CD4-positive, alpha-beta T cell treated with Interleukin-17A for 4 hours (primary cell): Measurements from ENCODE around the gene EXD3.

Experiments
- DNase-seq: peaks from one replicate; pipeline ENCODE4 v3.0.0-alpha.2; 2020; ENCODE audit warnings: mixed read lengths

EXD3 gene

DNA sequence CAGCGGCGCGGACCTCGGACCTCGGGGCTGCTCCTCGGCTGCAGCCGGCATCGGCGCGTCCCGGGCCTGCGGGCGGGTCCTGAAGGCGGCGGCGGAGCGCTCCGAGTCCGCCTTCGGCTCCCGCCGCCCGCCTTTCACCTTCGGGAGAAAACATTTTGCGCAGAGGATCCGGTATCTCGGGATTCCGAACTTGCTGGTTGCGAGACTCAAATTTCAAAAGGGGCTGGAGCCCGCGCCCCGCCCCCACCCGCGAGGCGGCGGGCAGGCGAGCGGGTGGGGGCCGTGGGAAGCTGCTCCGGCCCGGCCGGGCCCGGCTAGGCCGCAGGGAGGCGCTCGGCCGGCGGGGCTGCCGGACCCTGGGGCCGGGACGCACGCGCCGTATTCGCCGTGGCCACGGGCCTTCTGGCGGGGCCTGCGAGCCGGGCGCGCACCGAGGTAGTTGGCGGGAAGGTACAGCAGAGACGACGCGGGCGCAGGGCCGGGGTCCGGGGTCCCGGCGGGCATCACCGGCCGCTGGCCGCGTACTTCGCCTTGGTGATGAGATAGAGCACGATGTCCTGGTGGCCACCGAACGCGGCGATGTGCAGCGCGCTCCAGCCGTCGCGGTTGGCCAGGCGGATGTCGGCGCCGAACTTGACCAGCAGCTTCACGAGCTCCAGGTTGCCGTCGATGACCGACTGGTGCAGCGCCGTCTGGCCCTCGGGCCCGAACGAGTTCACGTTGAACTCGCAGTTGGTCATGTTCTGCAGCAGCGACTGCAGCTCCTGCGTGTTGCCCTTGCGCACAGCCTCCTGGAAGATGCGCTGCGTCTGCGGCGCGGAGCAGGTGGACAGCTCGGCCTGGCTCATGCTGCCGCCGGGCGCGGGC is 121.6 kb downstream of the EXD3 start:
- DNase-seq: peak; percentile 37

DNA sequence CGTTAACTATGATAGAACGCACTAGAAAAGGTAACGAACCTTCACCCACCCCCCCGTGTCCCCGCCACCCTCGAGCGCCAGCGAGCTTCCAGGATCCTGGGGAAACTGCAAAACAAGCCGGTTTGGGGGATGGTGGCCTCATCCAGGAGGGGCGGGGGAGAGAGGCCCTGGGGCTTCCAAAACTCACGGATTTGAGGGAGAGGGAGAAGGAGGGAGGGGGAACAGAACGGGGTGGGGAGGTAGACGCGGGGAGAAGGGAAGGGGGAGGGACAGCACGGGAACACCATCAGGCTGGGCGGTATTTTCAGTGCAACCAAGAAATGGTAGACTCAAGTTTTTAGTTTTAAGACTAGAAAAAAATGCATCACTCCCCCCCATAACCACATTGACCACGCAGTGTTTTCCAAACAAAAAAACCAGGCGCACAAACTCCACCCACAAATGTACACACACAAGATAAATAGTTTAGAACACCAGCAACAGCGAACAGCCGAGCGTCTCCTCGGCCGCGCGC is 122.3 kb downstream of the EXD3 start:
- no peak for DNase-seq

DNA sequence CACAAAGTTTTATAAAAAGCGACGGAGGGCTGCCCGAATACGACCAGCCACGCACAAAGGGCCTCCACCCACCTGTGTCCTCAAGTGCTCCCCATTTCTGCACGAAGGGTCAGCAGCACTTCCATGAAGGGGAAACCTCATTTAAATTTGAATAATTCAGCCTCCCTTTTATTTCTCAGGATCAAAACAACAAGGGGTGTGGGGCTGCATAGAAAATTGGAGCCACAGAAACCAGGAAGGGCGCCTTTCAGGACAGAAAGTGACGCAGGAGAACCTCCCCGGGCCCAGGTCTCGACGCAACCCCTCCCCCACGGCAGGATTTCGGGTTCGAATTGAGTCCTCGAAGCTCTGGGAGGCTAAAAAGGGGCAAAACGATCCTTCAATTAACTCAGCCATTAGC is 123.0 kb downstream of the EXD3 start:
- no peak for DNase-seq

DNA sequence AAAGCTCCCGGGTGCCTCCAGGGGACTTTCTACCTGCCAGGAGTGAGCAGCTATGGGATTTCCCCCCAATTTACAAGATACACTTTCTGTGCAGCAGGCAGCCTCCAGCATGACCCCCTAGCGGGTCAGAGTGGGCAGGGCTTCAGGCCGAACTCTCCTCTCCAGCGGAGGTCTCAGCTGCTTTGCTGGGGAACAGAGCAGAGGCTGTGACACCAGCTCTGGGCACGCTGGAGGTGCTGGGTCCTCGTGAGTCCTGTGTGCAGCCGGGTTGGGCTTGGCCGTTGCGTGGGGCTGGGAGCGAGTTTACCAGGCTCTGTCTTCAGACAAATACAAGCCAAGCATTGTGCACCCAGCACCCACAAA is 123.8 kb downstream of the EXD3 start:
- no peak for DNase-seq

DNA sequence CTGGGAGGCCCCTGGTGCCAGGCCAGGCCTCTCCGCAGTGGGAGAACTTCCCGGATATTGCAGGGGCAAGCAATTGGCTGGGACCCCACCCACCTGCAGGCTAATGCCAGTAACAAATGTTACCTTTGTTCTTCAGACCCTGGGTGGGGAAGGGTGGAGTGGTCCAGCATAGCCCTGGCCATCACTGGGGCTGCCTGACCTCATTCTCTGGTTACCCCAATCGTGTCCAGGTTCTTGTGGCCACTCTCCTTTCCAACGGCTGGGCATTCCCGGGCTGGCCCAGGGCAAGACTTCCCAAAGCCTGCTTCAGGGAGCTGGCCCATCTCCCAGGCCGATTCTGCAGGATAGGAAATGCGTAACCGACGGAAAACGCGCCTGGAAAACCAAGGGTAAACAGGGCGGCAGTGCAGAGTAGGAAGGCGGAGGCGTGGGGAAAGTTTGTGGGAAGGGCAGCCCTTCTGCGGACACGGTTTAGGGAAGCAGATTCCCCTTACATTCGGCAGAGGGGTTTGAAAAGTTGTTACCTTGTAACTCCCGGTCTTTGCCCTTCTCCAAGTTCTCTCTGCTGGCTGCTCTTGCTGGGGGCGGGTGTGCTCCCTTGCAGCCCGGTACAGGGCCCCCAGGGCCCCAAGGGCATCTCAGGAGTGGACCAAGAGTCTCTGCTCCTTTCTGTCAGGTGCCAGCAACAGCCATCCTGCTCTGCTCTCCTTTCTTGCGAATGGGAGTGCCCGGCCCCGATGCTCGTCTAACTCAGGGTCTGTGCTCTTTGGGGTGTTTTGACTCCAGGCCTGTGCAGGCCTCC is 124.4 kb downstream of the EXD3 start:
- no peak for DNase-seq

DNA sequence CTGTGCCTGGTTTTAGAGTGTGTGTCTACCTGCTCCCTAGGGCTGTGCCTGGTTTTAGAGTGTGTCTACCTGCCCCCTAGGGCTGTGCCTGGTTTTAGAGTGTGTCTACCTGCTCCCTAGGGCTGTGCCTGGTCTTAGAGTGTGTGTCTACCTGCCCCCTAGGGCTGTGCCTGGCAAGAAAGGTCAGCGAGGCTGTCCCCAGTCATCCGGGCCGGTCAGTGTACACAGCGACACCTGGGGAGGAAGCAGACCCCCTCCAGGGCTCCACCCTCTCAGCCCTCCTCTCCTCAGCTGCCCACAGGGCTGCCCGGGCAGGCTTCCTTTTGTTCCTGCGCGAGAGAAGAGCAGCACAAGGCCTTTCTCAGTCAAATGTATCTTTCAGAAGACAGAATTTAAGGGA is 125.0 kb downstream of the EXD3 start:
- DNase-seq: no peak

DNA sequence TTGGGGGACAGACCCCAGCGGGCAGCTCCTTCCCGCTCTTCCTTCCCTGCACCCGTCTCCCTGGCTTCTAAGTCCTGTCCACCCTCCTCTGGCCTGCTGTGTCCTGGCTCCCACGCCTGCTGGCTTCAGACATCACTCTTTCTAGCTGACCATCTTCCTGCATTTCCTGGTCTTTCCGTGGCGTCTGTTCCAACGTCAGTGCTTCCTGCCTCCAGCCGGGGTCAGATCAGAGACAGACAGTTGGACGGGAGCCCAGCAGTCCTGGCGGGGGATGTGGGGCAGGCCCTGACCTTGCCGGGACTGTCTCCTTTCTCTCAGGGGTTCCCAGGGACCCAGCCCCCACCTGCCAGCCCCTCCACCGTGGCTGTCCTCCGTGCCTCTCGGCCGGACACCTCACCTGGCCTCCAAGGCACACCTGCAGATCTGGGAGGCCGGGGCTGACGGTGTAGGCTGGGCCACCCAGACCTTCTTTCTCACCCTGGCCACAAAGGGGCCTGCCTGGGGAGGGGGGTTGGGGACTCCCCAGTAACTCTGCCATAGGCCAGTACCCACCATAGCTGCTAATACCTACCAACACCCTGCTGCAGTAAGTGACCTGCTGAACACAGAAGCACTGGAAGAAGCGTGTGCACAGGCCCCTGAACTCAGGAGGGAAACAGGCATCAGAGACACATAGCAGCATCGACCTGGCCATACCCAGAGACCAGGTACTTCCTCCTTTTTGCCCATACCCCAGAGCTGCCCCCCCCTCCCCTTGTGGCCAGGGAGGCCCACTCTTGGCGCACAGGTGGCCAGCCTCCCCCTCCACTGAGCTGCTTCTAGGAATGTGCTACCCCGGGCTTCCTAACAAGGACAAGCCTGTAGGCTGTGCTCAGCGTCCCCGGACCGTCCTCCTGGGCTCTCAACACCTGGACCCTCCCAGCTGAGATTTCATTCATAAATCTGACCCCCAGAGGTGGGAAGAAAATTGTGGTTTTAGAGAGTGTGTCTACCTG is 126.0 kb downstream of the EXD3 start:
- DNase-seq: no peak

DNA sequence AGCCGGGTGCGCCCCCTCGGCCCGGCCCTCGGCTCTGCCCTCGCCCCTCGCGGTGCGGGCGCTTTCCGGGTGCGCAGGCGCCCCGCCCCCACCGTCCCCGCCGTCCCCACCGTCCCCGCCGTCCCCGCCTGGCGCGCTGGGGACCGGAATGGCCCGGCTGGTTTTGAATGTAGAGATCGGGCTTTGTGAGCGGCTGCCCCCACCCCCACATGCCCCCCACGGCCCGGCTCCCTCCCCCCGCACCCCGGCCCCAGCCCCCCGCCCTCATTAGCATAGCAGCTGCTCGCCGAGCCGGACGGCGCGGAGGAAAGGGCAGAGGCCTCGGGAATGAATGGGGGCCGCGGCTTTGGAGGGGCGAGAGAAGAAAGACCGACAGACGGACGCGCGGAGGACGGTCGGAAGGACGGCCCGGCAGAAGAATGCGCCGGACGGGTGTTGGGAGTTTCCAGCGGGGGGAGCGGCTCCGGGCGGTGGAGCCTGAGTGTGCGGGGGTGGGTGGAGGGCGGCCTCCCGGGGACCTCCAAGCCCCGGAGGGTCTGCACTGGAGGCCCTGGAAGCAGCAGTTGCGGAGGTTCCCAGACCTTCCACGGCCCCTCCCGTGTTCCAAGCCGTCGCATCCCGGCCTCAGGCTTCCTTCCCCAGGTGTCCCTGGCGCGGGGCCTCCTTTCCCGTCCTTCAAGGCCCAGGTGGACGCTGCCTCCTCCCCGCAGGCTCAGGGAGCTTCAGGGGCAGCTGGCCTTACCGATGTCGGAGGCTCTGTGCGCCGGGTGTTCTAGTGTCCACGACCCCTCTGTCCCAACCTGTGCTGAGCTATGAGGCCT is 126.9 kb downstream of the EXD3 start:
- no peak for DNase-seq

DNA sequence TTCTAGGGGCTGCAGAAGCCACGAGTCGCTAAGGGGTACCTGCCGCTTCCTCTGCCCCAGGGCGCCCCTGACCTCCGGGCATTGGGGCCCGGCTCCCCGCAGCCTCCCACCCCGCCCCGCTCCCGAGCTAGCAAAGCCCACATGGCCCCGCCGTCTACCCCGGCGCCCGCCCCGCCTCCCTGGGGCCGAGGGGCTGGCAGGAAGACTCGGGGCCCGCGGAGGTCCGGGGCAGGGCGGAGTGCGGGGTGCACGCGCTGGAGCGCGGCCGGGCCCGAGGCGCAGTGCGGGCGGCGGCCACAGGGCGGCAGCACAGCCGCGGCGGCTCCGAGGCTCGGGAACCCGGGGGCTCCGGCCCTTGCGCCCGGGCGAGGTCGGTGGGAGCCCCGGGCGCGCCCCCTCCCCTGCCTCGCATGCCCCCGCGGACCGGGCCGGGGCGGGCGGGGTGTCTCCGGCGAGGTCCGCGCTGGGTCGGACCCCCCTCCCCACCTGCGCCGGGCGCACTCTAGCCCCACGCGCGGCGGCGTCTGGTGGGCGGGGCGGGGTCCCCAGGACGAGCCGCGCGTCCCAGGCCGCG is 127.6 kb downstream of the EXD3 start:
- DNase-seq: peak; percentile 63

DNA sequence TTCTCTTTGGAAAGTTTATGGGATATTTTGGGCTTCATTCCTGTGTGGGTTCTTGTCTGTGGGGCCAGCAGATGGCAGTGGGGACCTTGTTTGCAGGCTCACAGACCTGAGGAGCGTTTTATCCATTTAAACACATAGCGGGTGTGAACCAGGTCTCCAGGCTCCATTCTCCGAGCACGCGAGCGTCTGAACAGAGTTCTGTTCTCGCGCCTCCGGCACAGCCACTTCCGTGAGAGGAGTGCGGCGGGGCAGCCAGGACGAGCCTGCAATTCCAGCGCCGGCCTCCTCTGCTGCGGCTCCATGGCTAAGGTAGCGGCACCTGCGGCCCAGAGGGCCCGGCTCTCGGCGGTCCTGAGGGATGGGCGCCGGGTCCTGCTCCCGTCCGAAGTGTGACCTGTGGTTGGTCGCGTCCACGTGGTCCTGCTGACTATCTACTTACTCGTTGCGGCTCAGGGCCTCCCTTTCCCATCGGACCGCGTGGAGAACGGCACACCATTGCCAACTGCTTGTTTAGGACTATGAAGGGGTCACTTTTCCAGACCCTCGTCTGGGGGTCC is 128.2 kb downstream of the EXD3 start:
- DNase-seq: peak; percentile 26

DNA sequence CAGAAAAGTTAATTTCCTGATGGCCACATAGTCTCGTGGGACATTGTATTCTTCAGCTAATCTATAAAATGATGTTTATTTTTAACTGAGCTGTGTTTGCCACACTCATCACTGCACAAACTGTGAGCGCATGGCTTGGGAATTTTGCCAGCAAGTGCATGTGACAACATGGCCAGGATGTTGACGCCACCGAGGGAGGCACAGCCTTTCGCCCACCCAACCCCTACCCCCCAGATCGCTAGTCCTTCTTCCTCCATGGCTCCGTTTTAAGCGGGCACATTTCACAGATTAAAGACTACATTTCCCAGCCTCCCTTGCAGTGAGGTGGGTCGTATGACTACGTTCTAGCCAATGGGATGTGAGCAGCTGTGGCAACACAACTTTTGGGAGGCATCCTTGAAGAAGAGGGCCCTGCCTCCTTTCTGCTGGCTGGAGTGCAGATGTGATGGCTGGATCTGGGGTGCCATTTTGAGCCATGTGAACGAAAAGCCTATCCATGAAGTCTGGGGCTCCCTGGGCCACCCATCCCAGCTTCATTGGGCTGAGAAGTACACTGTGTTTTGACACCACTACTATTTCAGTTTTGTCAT is 128.8 kb downstream of the EXD3 start:
- DNase-seq: no peak

DNA sequence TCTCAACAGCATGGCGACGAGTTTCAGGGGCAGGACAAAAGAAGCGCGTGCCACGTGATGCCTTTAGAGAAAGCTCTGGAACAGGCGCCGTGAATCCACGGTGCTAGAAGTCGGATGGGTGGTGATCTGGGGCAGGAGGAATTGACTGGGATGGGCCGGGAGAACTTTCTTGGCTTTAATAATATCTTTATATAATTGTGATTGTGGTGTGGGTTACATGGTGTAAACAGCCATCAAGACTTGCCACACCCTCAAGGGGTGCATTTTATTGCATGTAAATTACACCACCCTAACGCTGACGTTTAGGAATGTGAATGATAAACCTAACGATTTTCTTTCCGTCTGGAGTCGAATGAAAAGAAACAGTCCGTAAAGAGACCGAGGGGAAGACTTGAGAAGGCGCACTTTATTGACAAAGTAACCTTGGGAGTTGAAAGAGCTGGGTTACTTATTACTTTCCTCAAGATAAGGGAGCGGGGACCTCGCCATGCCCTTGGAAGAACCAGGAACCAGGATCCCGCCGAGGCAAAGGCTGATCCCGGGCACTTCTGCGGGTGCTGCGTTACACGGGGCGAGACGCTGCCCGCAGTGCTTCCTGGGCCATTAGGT is 129.4 kb downstream of the EXD3 start:
- no peak for DNase-seq

DNA sequence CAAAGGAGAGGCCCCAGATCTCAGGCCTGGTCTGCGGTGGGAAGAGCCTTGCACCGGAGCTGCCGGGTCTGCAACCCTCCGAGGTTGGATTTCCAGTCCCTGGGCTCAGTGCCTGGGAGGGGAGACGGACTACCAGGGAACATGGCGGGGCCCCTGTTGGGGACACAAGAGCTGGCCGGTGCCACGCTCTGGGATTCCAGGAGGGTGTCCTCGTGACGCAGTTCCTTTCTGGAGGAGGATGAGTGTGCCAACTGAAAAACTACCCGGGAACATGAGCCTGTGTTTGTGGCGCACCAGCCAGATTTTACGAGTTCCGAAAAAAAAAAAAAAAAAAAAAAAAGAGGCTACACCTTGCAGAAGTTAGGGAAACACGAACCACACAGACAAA is 129.9 kb downstream of the EXD3 start:
- no peak for DNase-seq

DNA sequence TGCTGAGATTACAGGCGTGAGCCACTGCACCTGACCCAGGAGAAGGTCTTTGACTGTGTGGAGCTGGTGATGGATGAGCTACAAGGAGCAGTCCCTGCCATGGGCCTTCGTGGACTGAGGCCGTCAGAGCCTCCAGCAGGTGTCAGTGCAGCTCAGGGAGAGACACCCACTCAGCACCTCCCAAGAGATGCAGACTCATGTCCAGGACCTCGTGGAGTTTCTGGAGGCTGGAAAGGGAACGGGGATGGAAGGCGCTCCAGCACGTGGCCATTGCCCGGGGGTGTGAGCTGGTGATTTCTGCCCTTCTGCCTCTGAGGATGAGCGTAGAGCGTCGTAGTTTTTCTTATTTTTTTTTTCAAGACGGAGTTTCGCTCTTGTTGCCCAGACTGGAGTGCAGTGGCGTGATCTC is 136.0 kb downstream of the EXD3 start:
- DNase-seq: peak; percentile 45

DNA sequence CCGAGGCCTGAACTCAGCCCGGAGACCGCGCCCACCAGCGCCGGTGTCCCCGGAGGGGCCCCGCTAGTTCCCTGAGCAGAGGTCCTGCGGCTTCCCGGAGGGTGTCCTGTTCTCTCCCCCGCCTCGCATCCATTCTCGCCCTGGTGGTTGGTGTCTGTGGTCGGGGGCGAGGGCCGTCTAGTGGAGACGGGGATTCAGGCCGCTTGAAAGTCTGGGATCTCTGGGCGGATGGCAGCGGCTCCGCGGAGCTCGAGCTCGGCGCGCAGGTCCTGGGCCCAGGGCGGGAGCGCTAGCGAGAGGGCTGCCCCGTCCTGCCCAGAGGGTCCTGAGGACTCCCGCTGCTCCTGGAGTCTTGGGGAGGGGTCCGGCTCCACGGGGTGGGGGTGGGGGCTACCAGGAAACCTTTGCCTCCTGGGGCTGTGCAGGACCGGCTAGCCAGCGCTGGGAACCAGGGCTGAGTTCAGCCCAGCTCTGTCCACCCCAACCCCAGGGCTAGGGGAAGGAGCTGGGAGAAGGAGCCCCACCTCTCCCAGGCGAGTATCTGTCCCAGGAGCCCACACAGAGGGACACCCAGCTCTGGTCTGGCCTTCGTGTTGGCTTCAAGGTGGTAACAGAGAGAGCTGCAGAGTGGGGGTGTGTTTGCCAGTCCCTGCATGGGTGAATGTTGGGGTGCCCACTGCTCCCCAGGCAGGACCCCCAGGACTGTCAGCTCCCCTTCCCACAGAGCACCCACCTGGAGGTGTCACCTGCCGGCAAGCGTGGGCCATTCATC is 141.4 kb downstream of the EXD3 start:
- no peak for DNase-seq

DNA sequence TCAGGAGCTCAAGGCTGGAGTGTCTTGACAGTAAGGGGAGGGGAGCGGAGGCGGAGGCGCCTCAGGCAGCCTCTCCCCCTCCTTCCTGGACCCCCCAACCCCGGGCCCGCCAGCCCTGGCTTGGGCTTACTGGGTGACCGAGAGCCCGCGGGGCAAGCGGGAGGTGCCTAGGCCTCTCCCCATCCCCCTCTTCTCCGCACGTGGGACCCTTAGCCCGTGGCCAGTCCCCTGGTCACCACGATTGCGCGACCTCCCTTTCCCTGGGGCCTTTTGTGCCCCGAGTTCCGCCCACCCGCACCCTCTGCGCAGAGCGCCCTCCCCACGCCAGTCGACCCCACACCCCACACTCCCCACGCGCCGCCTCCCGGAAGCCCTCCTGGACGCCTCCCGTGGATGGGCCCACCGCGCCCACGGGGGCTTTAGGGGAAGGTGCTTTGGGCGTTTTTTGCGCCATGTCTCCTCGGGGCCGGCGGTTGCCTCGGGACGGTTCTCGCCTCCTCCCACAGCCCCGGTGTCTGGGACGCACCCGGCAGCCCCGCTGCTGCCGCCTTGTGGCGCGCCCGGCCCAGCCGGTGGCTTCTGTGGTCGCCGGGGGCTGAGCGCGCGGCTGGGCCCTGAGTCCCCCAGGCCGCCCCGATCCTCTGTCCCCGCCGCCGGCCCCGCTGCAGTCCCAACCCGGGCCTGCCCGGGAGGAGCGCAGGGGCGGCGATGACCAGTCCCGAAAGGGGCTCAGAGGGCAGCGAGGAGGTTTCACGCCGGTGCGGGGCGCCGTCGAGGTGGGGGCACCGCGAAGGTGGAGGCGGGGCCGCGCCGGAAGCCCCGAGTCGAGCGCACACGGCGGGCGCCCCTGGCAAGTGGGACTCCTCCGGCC is 142.3 kb downstream of the EXD3 start:
- DNase-seq: no peak

DNA sequence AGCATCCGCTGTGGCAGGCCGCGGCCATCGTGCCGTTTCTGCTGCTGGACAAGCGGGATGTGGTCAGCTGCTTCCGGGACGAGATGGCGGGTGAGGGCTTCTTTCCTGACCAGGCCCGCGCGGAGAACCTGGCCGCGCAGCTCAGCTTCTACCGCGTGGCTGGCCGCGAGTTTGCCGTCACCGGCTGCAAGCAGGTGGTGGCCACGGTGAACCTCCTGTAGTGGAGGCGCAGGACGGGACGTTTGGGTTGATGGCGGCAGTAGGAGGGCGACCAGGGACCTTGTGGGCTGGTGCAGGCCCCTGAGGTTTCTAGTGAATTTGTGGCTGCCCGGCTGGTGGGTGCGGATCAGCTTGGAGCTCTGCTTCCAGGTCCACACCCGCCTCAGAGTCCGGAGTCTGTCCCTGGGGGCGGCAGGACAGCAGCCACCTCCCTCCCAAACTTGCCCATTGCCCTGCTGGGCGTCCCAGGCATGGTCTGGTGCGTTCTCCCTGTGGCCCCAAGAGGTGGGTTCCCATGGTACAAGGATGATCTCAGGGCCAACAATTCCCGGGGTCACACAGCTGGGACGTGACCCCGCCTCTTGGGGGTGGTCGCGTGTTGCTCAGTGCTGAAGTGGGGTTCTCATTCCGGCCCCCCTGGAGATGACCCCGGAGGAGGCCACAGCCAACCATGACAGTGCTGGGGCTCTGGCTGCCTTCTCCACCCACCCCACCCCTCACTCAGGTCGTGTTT is 143.1 kb downstream of the EXD3 start:
- no peak for DNase-seq
